Measurements from ENCODE around the gene PIEZO1.

Gene PIEZO1

GRCh38 chr16:88725609-88726407 lies 59.2 kb downstream of the PIEZO1 start:
- H3K4me3 ChIP-seq (ENCODE audit: low read depth, low read length), result no peak overlapping the region
- no peak for DNase-seq (ENCODE audit: low read depth)

- H3K4me3 ChIP-seq (ENCODE audit: low read depth, low read length), result no peak overlapping the region
- no peak for DNase-seq (ENCODE audit: low read depth)
Observed at GRCh38 chr16:88724855-88725555, 60.0 kb downstream of the PIEZO1 start.

- no peak for DNase-seq (ENCODE audit: low read depth)
- no peak overlapping the region for H3K4me3 ChIP-seq (ENCODE audit: low read depth, low read length)
Observed at GRCh38 chr16:88723911-88724310, 61.1 kb downstream of the PIEZO1 start.

GRCh38 chr16:88723507-88723887 lies 61.5 kb downstream of the PIEZO1 start:
- no peak for DNase-seq (ENCODE audit: low read depth)
- H3K4me3 ChIP-seq (ENCODE audit: low read depth, low read length), result no peak overlapping the region

GRCh38 chr16:88722784-88723506 lies 62.1 kb downstream of the PIEZO1 start:
- no peak for DNase-seq (ENCODE audit: low read depth)
- H3K4me3 ChIP-seq (ENCODE audit: low read depth, low read length), result no peak overlapping the region

GRCh38 chr16:88721815-88722755 lies 62.9 kb downstream of the PIEZO1 start:
- DNase-seq (ENCODE audit: low read depth), result no peak
- no peak overlapping the region for H3K4me3 ChIP-seq (ENCODE audit: low read depth, low read length)

GRCh38 chr16:88721236-88721635 lies 63.8 kb downstream of the PIEZO1 start:
- H3K4me3 ChIP-seq (ENCODE audit: low read depth, low read length), result no peak overlapping the region
- no peak for DNase-seq (ENCODE audit: low read depth)

- no peak overlapping the region for H3K4me3 ChIP-seq (ENCODE audit: low read depth, low read length)
- DNase-seq (ENCODE audit: low read depth), result no peak
Observed at GRCh38 chr16:88720396-88720970, 64.5 kb downstream of the PIEZO1 start.

GRCh38 chr16:88719933-88720296 lies 65.1 kb downstream of the PIEZO1 start:
- no peak overlapping the region for H3K4me3 ChIP-seq (ENCODE audit: low read depth, low read length)
- no peak for DNase-seq (ENCODE audit: low read depth)

GRCh38 chr16:88719267-88719932 lies 65.6 kb downstream of the PIEZO1 start:
- no peak for DNase-seq (ENCODE audit: low read depth)

GRCh38 chr16:88718178-88718577 lies 66.8 kb downstream of the PIEZO1 start:
- no peak for DNase-seq (ENCODE audit: low read depth)
- H3K4me3 ChIP-seq (ENCODE audit: low read depth, low read length), result no peak overlapping the region

More at GRCh38 chr16:88719267-88719932, 65.6 kb downstream of the PIEZO1 start:
- no peak overlapping the region for H3K4me3 ChIP-seq (ENCODE audit: low read depth, low read length)

GRCh38 chr16:88716601-88717001 lies 68.4 kb downstream of the PIEZO1 start:
- DNase-seq (ENCODE audit: low read depth), result no peak
- no peak overlapping the region for H3K4me3 ChIP-seq (ENCODE audit: low read depth, low read length)

- no peak for DNase-seq (ENCODE audit: low read depth)
- H3K4me3 ChIP-seq (ENCODE audit: low read depth, low read length), result no peak overlapping the region
Observed at GRCh38 chr16:88716201-88716600, 68.8 kb downstream of the PIEZO1 start.

GRCh38 chr16:88715312-88716190 lies 69.5 kb downstream of the PIEZO1 start:
- no peak for DNase-seq (ENCODE audit: low read depth)
- H3K4me3 ChIP-seq (ENCODE audit: low read depth, low read length), result no peak overlapping the region

- H3K4me3 ChIP-seq (ENCODE audit: low read depth, low read length), result no peak overlapping the region
- DNase-seq (ENCODE audit: low read depth), result no peak
Observed at GRCh38 chr16:88714420-88715302, 70.4 kb downstream of the PIEZO1 start.

GRCh38 chr16:88713568-88714419 lies 71.2 kb downstream of the PIEZO1 start:
- H3K4me3 ChIP-seq (ENCODE audit: low read depth, low read length), result no peak overlapping the region
- DNase-seq (ENCODE audit: low read depth), result no peak
